KMS-11 (cell line): ENCODE data around the gene KIAA0753.

ENCODE experiments used
- H2AFZ ChIP-seq: fragments of 200-600 bp; sonication (generic); 2 replicates; pipeline ENCODE4 v1.6.1; 2016; ENCODE audit warnings: antibody characterized with exemption, mixed run types, low read depth
- H3K27ac ChIP-seq: fragments of 200-600 bp; sonication (generic); 2 replicates; pipeline ENCODE4 v1.6.1; 2016; ENCODE audit warnings: mild to moderate bottlenecking, mixed run types
- H3K27me3 ChIP-seq: fragments of 200-600 bp; sonication (generic); 2 replicates; pipeline ENCODE4 v1.6.1; 2017; ENCODE audit warnings: mild to moderate bottlenecking, low read depth, mixed run types, moderate library complexity; ENCODE audit not compliant: insufficient read depth
- H3K36me3 ChIP-seq: fragments of 200-600 bp; sonication (generic); 2 replicates; pipeline ENCODE4 v1.6.1; 2017; ENCODE audit warnings: mild to moderate bottlenecking, mixed run types; ENCODE audit not compliant: insufficient read depth
- H3K4me1 ChIP-seq: fragments of 200-600 bp; sonication (generic); 2 replicates; pipeline ENCODE4 v1.6.1; 2016; ENCODE audit warnings: mild to moderate bottlenecking, low read depth, mixed run types; ENCODE audit not compliant: poor library complexity, severe bottlenecking
- H3K4me2 ChIP-seq: fragments of 200-600 bp; sonication (generic); 2 replicates; pipeline ENCODE4 v1.7.0; 2016; ENCODE audit warnings: mild to moderate bottlenecking, mixed run types
- H3K4me3 ChIP-seq: fragments of 200-600 bp; sonication (generic); IDR thresholded peaks from 2 replicates; pipeline ENCODE4 v1.6.1; 2017; ENCODE audit warnings: low read depth, low read length, mixed read lengths; ENCODE audit not compliant: insufficient read depth
- H3K79me2 ChIP-seq: fragments of 200-600 bp; sonication (generic); 2 replicates; pipeline ENCODE4 v1.6.1; 2016; ENCODE audit warnings: low read depth, mixed run types; ENCODE audit not compliant: insufficient read depth
- H3K9ac ChIP-seq: fragments of 200-600 bp; sonication (generic); 2 replicates; pipeline ENCODE4 v1.6.1; 2016; ENCODE audit warnings: mild to moderate bottlenecking, mixed run types
- H4K20me1 ChIP-seq: fragments of 200-600 bp; sonication (generic); 2 replicates; pipeline ENCODE4 v1.6.1; 2016; ENCODE audit warnings: mild to moderate bottlenecking, mixed run types; ENCODE audit not compliant: insufficient read depth
- CTCF ChIP-seq: fragments of 200-600 bp; sonication (generic); conservative IDR thresholded peaks from 2 replicates; pipeline ENCODE4 v1.6.1; 2017; ENCODE audit warnings: low read depth, mild to moderate bottlenecking, antibody characterized with exemption, low read length, moderate library complexity, mixed read lengths

The KIAA0753 gene

GRCh38 chr17:6684460-6684783 lies 43.9 kb upstream of the KIAA0753 start:
- H3K27me3 ChIP-seq = no peaks in the 10 kb centered on the region
- H3K27ac ChIP-seq = no peak overlapping the region
- H3K36me3 ChIP-seq = no peaks in the 10 kb centered on the region
- no peak for TF ChIP-seq CTCF
- no peak overlapping the region for H3K4me3 ChIP-seq
- H3K9ac ChIP-seq = no peak overlapping the region
- no peaks in the 10 kb centered on the region for H4K20me1 ChIP-seq
- no peak overlapping the region for H2AFZ ChIP-seq
- H3K4me2 ChIP-seq = no peak overlapping the region
- no peaks in the 10 kb centered on the region for H3K4me1 ChIP-seq
- no peaks in the 10 kb centered on the region for H3K79me2 ChIP-seq

- no peaks in the 10 kb centered on the region for H3K79me2 ChIP-seq
- H3K36me3 ChIP-seq = no peaks in the 10 kb centered on the region
- no peak overlapping the region for H3K4me2 ChIP-seq
- H2AFZ ChIP-seq = no peak overlapping the region
- no peaks in the 10 kb centered on the region for H3K27me3 ChIP-seq
- H3K9ac ChIP-seq = no peak overlapping the region
- H3K4me1 ChIP-seq = no peaks in the 10 kb centered on the region
- no peak overlapping the region for H3K4me3 ChIP-seq
- H3K27ac ChIP-seq = no peak overlapping the region
- H4K20me1 ChIP-seq = no peaks in the 10 kb centered on the region
- no peak for TF ChIP-seq CTCF
Measured at GRCh38 chr17:6683730-6684459, 43.4 kb upstream of the KIAA0753 start.

GRCh38 chr17:6683081-6683684 lies 42.7 kb upstream of the KIAA0753 start:
- H3K36me3 ChIP-seq = no peaks in the 10 kb centered on the region

GRCh38 chr17:6682339-6682738 lies 41.8 kb upstream of the KIAA0753 start:
- Histone ChIP-seq H3K27ac (no peak overlapping the region), H3K36me3 (no peaks in the 10 kb centered on the region), H3K4me3 (no peak overlapping the region), H4K20me1 (no peaks in the 10 kb centered on the region), H3K4me1 (no peaks in the 10 kb centered on the region), H2AFZ (no peak overlapping the region), H3K9ac (no peak overlapping the region), H3K4me2 (no peak overlapping the region), H3K79me2 (no peaks in the 10 kb centered on the region), H3K27me3 (no peaks in the 10 kb centered on the region)
- no peak for TF ChIP-seq CTCF

More at GRCh38 chr17:6683081-6683684, 42.7 kb upstream of the KIAA0753 start:
- Histone ChIP-seq H3K4me2 (no peak overlapping the region), H3K4me3 (no peak overlapping the region), H3K79me2 (no peaks in the 10 kb centered on the region), H3K27me3 (no peaks in the 10 kb centered on the region), H3K27ac (no peak overlapping the region), H4K20me1 (no peaks in the 10 kb centered on the region), H3K9ac (no peak overlapping the region), H2AFZ (no peak overlapping the region), H3K4me1 (no peaks in the 10 kb centered on the region)
- no peak for TF ChIP-seq CTCF
